ENCODE results near the gene PHB1.
"Not testable (repeated sequence)": the region's sequence is repeated elsewhere in the genome, so short reads cannot be mapped to it uniquely, and the experiment has no call there.

Gene PHB1

GRCh38 chr17:49378311-49378710 is 36.4 kb downstream of the PHB1 start:
- DNase-seq = no peak

GRCh38 chr17:49375544-49375943 is 39.1 kb downstream of the PHB1 start:
- DNase-seq = no peak

- no peak for DNase-seq
Measured at GRCh38 chr17:49373115-49373514, 41.6 kb downstream of the PHB1 start.

- DNase-seq = no peak
Measured at GRCh38 chr17:49372425-49372824, 42.3 kb downstream of the PHB1 start.

GRCh38 chr17:49370971-49371834 is 43.5 kb downstream of the PHB1 start:
- DNase-seq = no peak

- no peak for DNase-seq
Measured at GRCh38 chr17:49369760-49370159, 44.9 kb downstream of the PHB1 start.

- DNase-seq = no peak
Measured at GRCh38 chr17:49369089-49369488, 45.6 kb downstream of the PHB1 start.

- no peak for DNase-seq
Measured at GRCh38 chr17:49365667-49366066, 49.0 kb downstream of the PHB1 start.

GRCh38 chr17:49365126-49365525 is 49.6 kb downstream of the PHB1 start:
- not testable (repeated sequence) for DNase-seq

GRCh38 chr17:49364119-49364518 is 50.6 kb downstream of the PHB1 start:
- DNase-seq = no peak

- DNase-seq = no peak
Measured at GRCh38 chr17:49363251-49363650, 51.4 kb downstream of the PHB1 start.

GRCh38 chr17:49362723-49363117 is 52.0 kb downstream of the PHB1 start:
- no peak for DNase-seq

GRCh38 chr17:49361902-49362722 is 52.6 kb downstream of the PHB1 start, which contains the start of gene ZNF652:
ZNF652 (minus strand) TSS chr17:49362250; CDS start chr17:49317725, 44,525 bp downstream.
- peak; percentile 91 for DNase-seq

- DNase-seq = peak; percentile 17
Measured at GRCh38 chr17:49361129-49361901, 53.4 kb downstream of the PHB1 start.

- DNase-seq = peak; percentile 26
Measured at GRCh38 chr17:49360796-49361128, 53.9 kb downstream of the PHB1 start.

GRCh38 chr17:49359990-49360795 is 54.5 kb downstream of the PHB1 start:
- DNase-seq = no peak

- DNase-seq = no peak
Measured at GRCh38 chr17:49358641-49359247, 55.9 kb downstream of the PHB1 start.

- DNase-seq = no peak
Measured at GRCh38 chr17:49357516-49357915, 57.2 kb downstream of the PHB1 start.

- no peak for DNase-seq
Measured at GRCh38 chr17:49356320-49356719, 58.4 kb downstream of the PHB1 start.

All from fibroblast of skin of scalp (primary cell).